GM21367 (cell line): ENCODE data around the gene FRMD6.
"Not testable (repeated sequence)": the region's sequence is repeated elsewhere in the genome, so short reads cannot be mapped to it uniquely, and the experiment has no call there.

ENCODE experiments used
- ATAC-seq: cut with Tn5 transposase; IDR thresholded peaks from one replicate; pipeline ENCODE4 v1.9.1; 2021; ENCODE audit not compliant: unreplicated experiment

The FRMD6 gene

DNA sequence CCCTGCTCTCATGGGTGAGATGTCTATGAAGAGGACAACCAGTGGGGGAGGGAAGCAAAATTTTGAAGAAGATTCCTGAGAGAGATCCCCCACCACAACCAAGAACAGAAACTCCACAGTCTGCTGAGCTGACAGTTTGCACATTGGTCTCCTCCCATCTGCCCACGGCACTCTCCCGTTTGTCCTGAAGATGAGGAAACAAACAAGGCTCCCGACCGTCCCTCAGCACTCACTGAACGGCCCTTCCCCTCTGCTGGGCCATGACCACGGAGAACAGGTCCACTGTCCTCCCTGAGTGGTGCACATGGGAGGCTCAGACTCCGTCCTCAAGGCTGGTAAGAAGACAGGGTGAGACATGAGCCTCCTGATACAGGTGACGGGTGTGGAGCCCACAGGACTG is 114.9 kb downstream of the FRMD6 start:
- not testable (repeated sequence) for ATAC-seq

DNA sequence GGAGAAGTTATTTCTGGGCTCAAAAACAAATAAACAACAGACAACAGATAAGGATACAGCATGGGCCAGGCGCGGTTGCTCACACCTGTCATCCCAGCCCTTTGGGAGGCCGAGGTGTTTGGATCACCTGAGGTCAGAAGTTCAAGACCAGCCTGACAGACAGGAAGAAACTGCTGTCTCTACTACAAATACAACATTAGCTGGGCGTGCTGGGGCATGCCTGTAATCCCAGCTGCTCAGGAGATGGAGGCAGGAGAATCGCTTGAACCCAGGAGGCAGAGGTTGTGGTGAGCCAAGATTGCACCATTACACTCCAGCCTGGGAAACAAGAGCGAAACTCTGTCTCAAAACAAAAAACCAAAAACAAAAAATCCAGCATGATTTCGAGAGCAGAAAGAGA is 117.6 kb downstream of the FRMD6 start:
- not testable (repeated sequence) for ATAC-seq

DNA sequence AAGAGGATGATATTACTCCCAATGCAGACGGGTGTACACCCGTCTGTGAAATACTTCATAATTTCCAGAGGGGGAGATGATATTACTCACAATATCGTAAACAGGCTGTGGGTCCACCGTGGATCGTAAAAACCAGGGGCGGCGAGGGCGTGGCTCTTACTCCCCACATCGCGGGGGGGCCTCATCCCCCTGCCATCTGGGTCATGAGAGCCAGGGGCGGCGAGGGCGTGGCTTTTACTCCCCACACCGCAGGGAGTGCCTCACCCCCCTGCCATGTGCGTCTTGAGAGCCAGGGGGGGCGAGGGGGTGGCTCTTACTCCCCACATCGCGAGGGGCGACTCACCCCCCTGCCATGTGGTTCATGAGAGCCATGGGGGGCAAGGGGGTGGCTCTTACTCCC is 122.5 kb downstream of the FRMD6 start:
- ATAC-seq = no peak

DNA sequence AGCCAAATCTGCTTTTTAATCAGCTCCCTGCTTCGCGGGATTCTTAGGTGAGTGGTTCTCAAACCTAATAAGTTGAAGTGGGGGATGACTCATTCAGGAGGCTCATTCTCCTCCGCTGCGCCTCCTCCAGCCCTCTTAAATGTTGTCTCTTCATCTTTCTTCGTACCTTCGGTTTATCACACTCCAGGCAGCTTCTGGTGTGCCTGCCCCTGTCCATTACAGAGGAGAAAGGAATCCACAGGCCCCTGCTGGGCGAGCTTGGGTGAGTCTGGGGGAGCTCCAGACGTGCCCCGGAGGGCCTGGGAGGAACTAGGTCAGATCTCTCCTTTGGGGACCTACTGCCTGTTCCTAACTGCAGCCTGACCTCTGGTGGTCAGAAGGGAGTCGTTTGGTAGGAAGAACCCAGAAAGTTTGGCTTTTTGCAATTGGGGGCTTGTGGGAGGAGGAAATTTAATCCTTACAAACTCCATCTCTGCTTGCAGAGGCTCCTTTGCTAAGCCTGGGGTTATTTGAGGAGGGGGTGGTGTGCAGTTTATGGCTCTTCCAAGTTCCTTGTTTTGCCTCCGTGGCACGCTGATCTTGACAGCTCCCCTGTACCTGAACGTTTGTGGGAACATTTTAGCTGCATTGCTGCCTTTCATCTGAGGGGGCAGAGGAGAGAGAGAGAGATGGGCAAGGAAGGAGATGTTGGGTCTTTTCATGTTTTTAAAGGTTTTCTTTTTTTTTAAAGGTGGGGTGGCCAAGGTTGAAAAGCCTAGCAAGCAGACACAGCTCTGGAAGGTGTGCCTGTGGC is 124.6 kb downstream of the FRMD6 start:
- no peak for ATAC-seq

DNA sequence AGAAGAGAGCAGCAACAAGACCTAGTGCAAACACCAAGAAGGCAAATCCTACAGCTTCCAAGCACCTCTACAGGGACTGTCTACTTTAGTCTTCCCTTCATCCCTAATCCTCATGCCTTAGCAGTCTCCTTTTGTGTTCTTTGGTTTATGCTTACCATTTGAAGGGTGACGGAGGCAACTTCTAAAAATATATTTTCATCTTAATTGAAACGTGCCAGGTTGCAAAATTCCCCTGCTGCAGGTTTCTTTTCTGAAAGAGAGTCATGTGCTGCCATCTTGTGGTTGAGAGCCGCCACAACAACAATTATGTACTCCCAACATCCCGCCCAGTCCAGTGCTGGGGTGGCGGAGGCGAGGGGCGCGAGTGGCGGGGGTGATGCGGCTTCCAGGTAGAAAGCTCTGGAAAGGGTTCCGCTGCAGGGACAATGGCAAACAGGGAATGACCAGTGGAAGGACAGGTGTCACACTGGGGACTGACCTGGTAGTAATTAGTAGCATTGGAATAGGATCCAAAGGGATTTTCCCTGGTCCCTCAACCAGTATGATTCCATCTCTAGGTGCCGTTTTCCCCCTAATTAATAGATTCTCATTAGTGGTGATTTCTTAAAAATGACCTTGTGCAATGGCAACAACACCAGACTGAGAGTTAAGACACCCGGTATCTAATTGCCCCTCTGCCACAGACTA is 128.4 kb downstream of the FRMD6 start:
- ATAC-seq = no peak
